Measurements from ENCODE around the gene TRMT6. TPM values are rescaled to one million over a fixed set of nuclear protein-coding genes. Genes with fewer than 3 reads are reported as not detected.

TRMT6 gene
- total RNA-seq, 1 experiment from 2014 or later = 16.2 TPM

GRCh38 chr20:5967469-5967868 is 17.1 kb upstream of the TRMT6 start:
- no peak for DNase-seq
- H2AFZ ChIP-seq = no peak overlapping the region
- no peaks in the 10 kb centered on the region for H3K9me3 ChIP-seq (ENCODE audit: insufficient read depth, low read depth)
- H3F3A ChIP-seq (ENCODE audit: insufficient read depth, low read depth) = no peaks in the 10 kb centered on the region
- TF ChIP-seq CTCF (conservative IDR thresholded peaks at IDR 0.05) (no peak), EZH2 (IDR thresholded peaks at IDR 0.05; ENCODE audit: low read depth) (no peak)
- no peaks in the 10 kb centered on the region for H3K4me1 ChIP-seq (replicated peaks; ENCODE audit: insufficient read depth)
- no peaks in the 10 kb centered on the region for H3K79me2 ChIP-seq (ENCODE audit: low read depth)
- POLR2A ChIA-PET (ENCODE audit: unreplicated experiment) = no interaction called here
- H3K9me2 ChIP-seq (ENCODE audit: insufficient read depth) = no peaks in the 10 kb centered on the region
- no peak overlapping the region for H3K27ac ChIP-seq
- intact Hi-C loops (cut with micrococcal nuclease; ENCODE audit: unreplicated experiment) = no loop called here
- no TSS peak for BruUV-seq (replicated peaks)
- no peaks in the 10 kb centered on the region for H3K27me3 ChIP-seq (ENCODE audit: insufficient read depth, low read depth)
- no peak overlapping the region for H3K4me3 ChIP-seq
- CTCF ChIA-PET = no interaction called here
- H4K20me1 ChIP-seq (ENCODE audit: insufficient read depth) = no peaks in the 10 kb centered on the region
- no peak overlapping the region for H3K4me2 ChIP-seq
- peaks cover 10% of the 10 kb centered on the region for H3K36me3 ChIP-seq (ENCODE audit: low read depth)

GRCh38 chr20:5949943-5950270 is 426 bp downstream of the TRMT6 start:
- Histone ChIP-seq H4K20me1 (ENCODE audit: insufficient read depth) (no peaks in the 10 kb centered on the region; the same call in 1 of the 2 replicates), H3K9me2 (ENCODE audit: insufficient read depth) (no peaks in the 10 kb centered on the region; the same call in 1 of the 2 replicates), H2AFZ (peak overlapping the region; percentile 99), H3K36me3 (ENCODE audit: low read depth) (peaks cover 25% of the 10 kb centered on the region), H3K4me2 (peak overlapping the region; percentile 100), H3K4me3 (peak overlapping the region; percentile 97), H3K4me1 (replicated peaks; ENCODE audit: insufficient read depth) (peaks cover 26% of the 10 kb centered on the region), H3K27ac (peak overlapping the region; percentile 32; the same call in 1 of the 2 replicates), H3F3A (ENCODE audit: insufficient read depth, low read depth) (peaks cover 13% of the 10 kb centered on the region; the same call in 1 of the 2 replicates), H3K79me2 (ENCODE audit: low read depth) (peaks cover 46% of the 10 kb centered on the region), H3K9me3 (ENCODE audit: insufficient read depth, low read depth) (no peaks in the 10 kb centered on the region), H3K27me3 (ENCODE audit: insufficient read depth, low read depth) (no peaks in the 10 kb centered on the region)
- no peak for TF ChIP-seq EZH2 (IDR thresholded peaks at IDR 0.05; ENCODE audit: low read depth)
- no peak for TF ChIP-seq CTCF (conservative IDR thresholded peaks at IDR 0.05)
- BruUV-seq (replicated peaks) = no TSS peak
- DNase-seq = no peak
- POLR2A ChIA-PET (ENCODE audit: unreplicated experiment) = no interaction called here
- intact Hi-C loops (cut with micrococcal nuclease; ENCODE audit: unreplicated experiment) = loop anchor here (1.0 to 10.0 kb wide), 2 partner anchors 127 to 165 kb away; no protein-coding TSS in a partner anchor
- CTCF ChIA-PET = no interaction called here

- BruUV-seq (replicated peaks) = no TSS peak
- H3K4me2 ChIP-seq = no peak overlapping the region
- H4K20me1 ChIP-seq (ENCODE audit: insufficient read depth) = no peaks in the 10 kb centered on the region; the same call in 1 of the 2 replicates
- H3K79me2 ChIP-seq (ENCODE audit: low read depth) = peaks cover 45% of the 10 kb centered on the region
- H3K36me3 ChIP-seq (ENCODE audit: low read depth) = peaks cover 36% of the 10 kb centered on the region
- H3K27me3 ChIP-seq (ENCODE audit: insufficient read depth, low read depth) = no peaks in the 10 kb centered on the region
- POLR2A ChIA-PET (ENCODE audit: unreplicated experiment) = no interaction called here
- no peak overlapping the region for H2AFZ ChIP-seq
- peaks cover 13% of the 10 kb centered on the region; the same call in 1 of the 2 replicates for H3F3A ChIP-seq (ENCODE audit: insufficient read depth, low read depth)
- no peak for DNase-seq
- no peak overlapping the region for H3K4me3 ChIP-seq
- no peaks in the 10 kb centered on the region; the same call in 1 of the 2 replicates for H3K9me2 ChIP-seq (ENCODE audit: insufficient read depth)
- H3K4me1 ChIP-seq (replicated peaks; ENCODE audit: insufficient read depth) = peaks cover 26% of the 10 kb centered on the region
- CTCF ChIA-PET = interaction anchor here (1.0 kb wide), 1 partner anchor 416 kb away, joined by 3 read pairs; no protein-coding TSS in a partner anchor
- H3K9me3 ChIP-seq (ENCODE audit: insufficient read depth, low read depth) = no peaks in the 10 kb centered on the region
- intact Hi-C loops (cut with micrococcal nuclease; ENCODE audit: unreplicated experiment) = no loop called here
- TF ChIP-seq EZH2 (IDR thresholded peaks at IDR 0.05; ENCODE audit: low read depth) (no peak), CTCF (conservative IDR thresholded peaks at IDR 0.05) (no peak)
- H3K27ac ChIP-seq = no peak overlapping the region
Measured at GRCh38 chr20:5947276-5947675, 3.1 kb downstream of the TRMT6 start.

Data from PC-9 (cell line).